HG03045 (cell line): ENCODE measurements around the gene CPE.

Source experiments
- ATAC-seq: cut with Tn5 transposase; IDR thresholded peaks from one replicate; pipeline ENCODE4 v1.9.1; 2021; ENCODE audit warnings: mild to moderate bottlenecking, moderate library complexity; ENCODE audit not compliant: unreplicated experiment

CPE gene

GRCh38 chr4:165505958-165506837 lies 127.4 kb downstream of the CPE start:
- ATAC-seq = no peak

DNA sequence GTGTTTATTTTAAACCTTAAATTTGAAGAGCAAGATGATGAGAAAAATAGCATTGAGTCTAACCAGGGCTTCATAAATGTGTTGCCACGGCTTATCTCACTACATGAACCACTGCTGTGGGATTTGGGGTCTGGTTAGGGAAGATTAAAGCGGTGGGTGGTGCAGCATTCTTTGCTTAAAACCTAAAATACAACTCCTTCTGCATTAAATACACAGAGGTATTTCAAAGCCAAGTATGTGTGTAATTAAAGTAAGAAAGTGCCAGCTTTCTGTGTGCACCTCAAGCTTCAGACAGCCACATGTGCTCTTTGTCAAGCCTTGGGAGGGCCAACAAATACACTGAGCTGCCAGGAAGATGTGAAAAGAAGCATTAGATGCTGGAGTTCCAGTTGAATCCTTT lies 128.0 kb downstream of the CPE start:
- no peak for ATAC-seq

DNA sequence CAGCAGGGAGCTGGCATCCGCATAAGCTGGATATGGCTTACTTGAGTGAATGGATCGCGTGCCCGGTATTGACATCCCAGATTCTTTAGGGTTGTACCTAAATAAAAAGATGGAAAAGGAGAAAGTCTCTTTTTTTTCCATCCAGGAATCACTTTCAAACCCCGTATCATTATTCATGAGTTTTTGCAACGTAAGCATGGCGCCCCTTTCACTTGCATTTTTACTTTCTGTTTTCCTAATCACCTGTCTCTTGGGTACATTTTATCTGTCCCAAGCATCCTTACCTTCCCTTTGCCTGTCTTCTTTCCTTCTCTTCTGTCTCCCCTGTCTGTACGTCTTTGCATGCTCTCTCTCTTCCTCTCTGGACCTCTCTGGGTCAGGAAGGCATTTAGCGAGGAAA lies 128.6 kb downstream of the CPE start:
- no peak for ATAC-seq

DNA sequence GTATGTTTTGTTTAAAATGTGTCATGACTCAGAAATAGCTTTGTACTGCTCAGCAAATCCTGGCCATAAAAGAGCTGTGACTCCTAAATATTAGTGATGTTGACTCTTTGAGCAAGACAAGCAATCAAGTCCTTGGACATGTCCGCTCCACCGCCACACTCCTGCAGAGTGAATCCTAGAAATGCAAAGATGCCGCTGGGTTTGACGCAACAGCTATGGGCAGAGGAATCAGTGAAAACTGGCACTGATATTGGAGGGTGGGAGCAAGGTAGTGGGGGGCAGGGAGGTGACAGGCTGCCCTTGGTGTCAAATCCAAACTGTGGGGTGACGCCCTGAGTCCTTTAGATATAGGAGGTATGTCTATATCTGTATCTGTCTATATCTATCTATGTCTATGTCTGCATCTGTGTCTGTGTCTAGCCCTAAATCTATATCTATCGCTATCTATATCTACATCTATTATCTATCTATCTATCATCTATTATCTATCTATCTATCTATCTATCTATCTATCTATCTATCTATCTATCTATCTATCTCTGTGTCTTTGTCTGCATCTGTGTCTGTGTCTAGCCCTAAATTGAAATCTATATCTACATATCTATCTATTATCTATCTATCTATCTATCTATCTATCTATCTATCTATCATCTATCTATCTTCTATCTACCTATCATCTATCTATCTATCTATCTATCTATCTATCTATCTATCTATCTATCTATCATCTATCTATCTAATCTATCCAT lies 129.7 kb downstream of the CPE start:
- no peak for ATAC-seq

DNA sequence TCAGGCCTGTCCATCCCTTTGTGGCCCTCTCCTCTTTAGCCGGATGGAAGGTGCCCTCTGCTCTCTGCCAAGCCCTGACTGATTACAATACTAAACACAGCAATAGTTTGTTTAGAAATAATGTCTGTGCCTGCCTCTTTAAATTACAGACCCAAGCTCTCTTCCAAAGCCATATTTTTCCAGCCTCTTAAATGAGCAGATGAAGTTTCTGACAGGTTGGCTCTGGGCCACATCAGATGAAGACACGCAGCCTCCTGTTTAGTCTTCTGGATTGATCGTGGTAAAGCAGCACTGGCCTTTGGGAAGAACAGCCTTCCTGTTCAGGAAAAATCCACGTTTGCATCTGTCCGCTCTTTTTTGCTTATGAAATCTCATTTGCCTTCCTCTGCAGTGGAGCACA lies 133.6 kb downstream of the CPE start:
- ATAC-seq = no peak

GRCh38 chr4:165514739-165515138 lies 135.9 kb downstream of the CPE start:
- no peak for ATAC-seq

- no peak for ATAC-seq
Observed at GRCh38 chr4:165515201-165515600, 136.4 kb downstream of the CPE start.

GRCh38 chr4:165516281-165516833 lies 137.5 kb downstream of the CPE start:
- no peak for ATAC-seq

GRCh38 chr4:165517216-165517615 lies 138.4 kb downstream of the CPE start:
- no peak for ATAC-seq

GRCh38 chr4:165518024-165518616 lies 139.3 kb downstream of the CPE start:
- ATAC-seq = no peak

DNA sequence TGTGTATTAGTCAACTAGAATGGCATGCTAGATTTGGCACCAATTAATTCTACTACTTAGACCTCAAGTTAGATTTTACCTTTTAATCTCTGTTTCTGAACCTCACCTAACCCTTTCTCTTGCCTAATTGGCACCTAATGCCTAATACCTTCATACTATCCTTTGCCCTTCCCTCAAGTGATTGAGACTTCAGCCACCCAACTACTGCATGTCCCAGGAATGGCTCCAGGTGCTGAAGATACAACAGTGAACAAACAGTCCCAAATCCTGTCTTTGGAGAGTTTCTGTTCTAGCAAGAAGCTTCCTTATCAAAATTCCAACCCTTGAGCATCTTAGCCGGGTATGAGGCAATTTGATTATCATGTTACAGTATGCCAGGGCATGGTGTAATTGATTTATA lies 139.9 kb downstream of the CPE start:
- no peak for ATAC-seq

- ATAC-seq = no peak
Observed at GRCh38 chr4:165519591-165519990, 140.8 kb downstream of the CPE start.

DNA sequence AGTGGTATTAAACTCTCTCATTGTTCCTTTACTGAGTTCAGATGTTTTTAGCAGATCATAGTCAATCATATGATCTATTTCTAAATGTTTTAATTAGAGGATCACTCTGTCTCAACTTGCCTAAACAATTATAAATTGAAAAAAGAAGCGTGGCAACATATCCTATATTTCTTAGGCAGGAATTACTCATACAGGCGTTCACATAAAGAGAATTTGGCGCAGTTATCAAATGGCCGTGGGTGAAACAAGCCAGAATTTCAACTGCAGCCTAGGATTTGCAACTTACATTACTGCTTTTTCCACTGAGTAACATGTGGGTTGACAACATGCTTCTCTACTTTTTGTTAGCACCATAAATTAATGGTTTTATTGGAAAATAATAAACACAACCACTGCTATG lies 141.3 kb downstream of the CPE start:
- ATAC-seq = no peak

DNA sequence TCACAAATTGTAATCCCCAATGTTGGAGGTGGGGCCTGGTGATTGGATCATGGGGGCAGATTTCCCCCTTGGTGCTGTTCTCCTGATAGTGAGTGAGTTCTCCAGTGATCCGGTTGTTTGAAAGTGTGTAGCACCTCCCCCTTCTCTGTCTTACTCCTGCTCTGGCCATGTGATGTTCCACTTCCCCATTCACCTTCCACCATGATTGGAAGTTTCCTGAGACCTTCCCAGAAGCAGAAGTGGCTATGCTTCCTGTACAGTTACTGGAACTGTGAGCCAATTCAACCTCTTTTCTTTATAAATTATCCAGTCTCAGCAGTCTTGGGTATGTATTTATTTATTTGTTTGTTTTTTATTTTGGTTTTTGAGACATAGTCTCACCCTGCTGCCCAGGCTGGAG lies 143.2 kb downstream of the CPE start:
- no peak for ATAC-seq

GRCh38 chr4:165524532-165525190 lies 145.9 kb downstream of the CPE start:
- ATAC-seq = no peak

- ATAC-seq = no peak
Observed at GRCh38 chr4:165532976-165533375, 154.2 kb downstream of the CPE start.

- peak; percentile 57 for ATAC-seq
Observed at GRCh38 chr4:165537028-165537648, 158.3 kb downstream of the CPE start.

- ATAC-seq = no peak
Observed at GRCh38 chr4:165539801-165540200, 161.0 kb downstream of the CPE start.

DNA sequence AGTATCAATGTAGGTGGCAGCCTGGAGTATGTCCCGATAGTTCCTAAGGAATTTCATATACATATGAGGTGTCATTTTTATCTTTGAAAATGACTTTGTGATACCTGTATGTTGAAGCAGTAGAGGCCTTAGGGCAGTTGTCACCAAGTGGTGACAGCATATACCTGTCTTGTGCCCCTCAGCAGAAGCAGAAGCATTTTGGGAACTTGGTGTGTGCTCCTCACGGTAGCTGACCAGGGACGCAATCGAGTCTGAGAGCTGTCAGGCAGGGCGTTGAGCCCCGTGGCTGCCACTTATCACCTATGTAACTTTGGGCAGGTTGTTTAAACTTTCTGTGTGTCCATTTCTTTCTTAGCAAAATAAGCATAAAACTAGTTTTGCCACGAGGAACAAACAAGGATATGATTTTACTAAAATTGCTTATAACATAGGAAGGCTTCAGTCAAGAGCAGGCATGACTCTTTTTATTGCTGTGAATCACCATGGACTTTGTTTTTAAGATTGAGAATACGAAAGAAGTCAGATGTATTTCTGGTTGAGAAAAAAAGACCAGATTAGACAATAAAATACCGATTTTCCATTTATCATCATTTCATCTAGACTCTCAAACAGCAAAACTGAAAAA lies 161.5 kb downstream of the CPE start:
- ATAC-seq = no peak

GRCh38 chr4:165541851-165542459 lies 163.1 kb downstream of the CPE start:
- ATAC-seq = no peak
